Measurements from ENCODE around the gene NR2F2. TPM values are rescaled to one million over a fixed set of nuclear protein-coding genes. Genes with fewer than 3 reads are reported as not detected.

NR2F2 gene
- polyA plus RNA-seq, 1 donor from 2014 or later = 0.07 TPM

GRCh38 chr15:96325541-96326327 is 4.8 kb upstream of the NR2F2 start:
- Histone ChIP-seq H2AFZ (ENCODE audit: low read depth, low read length) (no peak overlapping the region), H3K79me2 (replicated peaks; ENCODE audit: insufficient read depth, low read length) (no peaks in the 10 kb centered on the region), H3K4me2 (ENCODE audit: low read length) (no peak overlapping the region), H3K9me3 (ENCODE audit: low read length) (no peaks in the 10 kb centered on the region), H4K20me1 (ENCODE audit: insufficient read depth) (no peaks in the 10 kb centered on the region), H3K27ac (ENCODE audit: low read length) (no peak overlapping the region), H3K9me2 (ENCODE audit: insufficient read depth, low read length) (no peaks in the 10 kb centered on the region), H3K9ac (ENCODE audit: low read length) (no peak overlapping the region), H3F3A (ENCODE audit: insufficient read depth, low read length, poor library complexity, severe bottlenecking) (no peaks in the 10 kb centered on the region), H3K27me3 (ENCODE audit: insufficient read depth, low read depth, low read length) (peaks cover 97% of the 10 kb centered on the region), H3K36me3 (ENCODE audit: insufficient read depth, low read length) (no peaks in the 10 kb centered on the region), H3K4me3 (ENCODE audit: low read length) (no peak overlapping the region)
- TF ChIP-seq POLR2AphosphoS5 (IDR thresholded peaks at IDR 0.05) (no peak), RAD21 (conservative IDR thresholded peaks at IDR 0.05) (no peak), CTCF (IDR thresholded peaks at IDR 0.05; ENCODE audit: poor library complexity, severe bottlenecking) (no peak), REST (IDR thresholded peaks at IDR 0.05; ENCODE audit: borderline replicate concordance) (no peak), TAF1 (IDR thresholded peaks at IDR 0.05; ENCODE audit: low read depth) (no peak), EZH2 (IDR thresholded peaks at IDR 0.05; ENCODE audit: borderline replicate concordance, insufficient read depth, low read length, poor library complexity, severe bottlenecking) (no peak), MXI1 (conservative IDR thresholded peaks at IDR 0.05; ENCODE audit: poor library complexity, severe bottlenecking) (no peak)

GRCh38 chr15:96326328-96327154 is 4.0 kb upstream of the NR2F2 start:
- Histone ChIP-seq H3K36me3 (ENCODE audit: insufficient read depth, low read length) (no peaks in the 10 kb centered on the region), H3K4me3 (ENCODE audit: low read length) (no peak overlapping the region), H2AFZ (ENCODE audit: low read depth, low read length) (no peak overlapping the region), H3K9me2 (ENCODE audit: insufficient read depth, low read length) (no peaks in the 10 kb centered on the region), H3K9me3 (ENCODE audit: low read length) (no peaks in the 10 kb centered on the region), H3F3A (ENCODE audit: insufficient read depth, low read length, poor library complexity, severe bottlenecking) (no peaks in the 10 kb centered on the region), H4K20me1 (ENCODE audit: insufficient read depth) (no peaks in the 10 kb centered on the region), H3K27ac (ENCODE audit: low read length) (no peak overlapping the region), H3K9ac (ENCODE audit: low read length) (no peak overlapping the region), H3K4me2 (ENCODE audit: low read length) (no peak overlapping the region), H3K27me3 (ENCODE audit: insufficient read depth, low read depth, low read length) (peaks cover 93% of the 10 kb centered on the region), H3K79me2 (replicated peaks; ENCODE audit: insufficient read depth, low read length) (no peaks in the 10 kb centered on the region)
- no peak for TF ChIP-seq CTCF (IDR thresholded peaks at IDR 0.05; ENCODE audit: poor library complexity, severe bottlenecking)
- TF ChIP-seq EP300 (conservative IDR thresholded peaks at IDR 0.05; ENCODE audit: poor library complexity, severe bottlenecking) = no peak
- no peak for TF ChIP-seq REST (IDR thresholded peaks at IDR 0.05; ENCODE audit: borderline replicate concordance)
- no peak for TF ChIP-seq TAF1 (IDR thresholded peaks at IDR 0.05; ENCODE audit: low read depth)
- no peak for TF ChIP-seq RAD21 (conservative IDR thresholded peaks at IDR 0.05)
- peak; percentile 31 for TF ChIP-seq POLR2AphosphoS5 (IDR thresholded peaks at IDR 0.05)
- TF ChIP-seq EZH2 (IDR thresholded peaks at IDR 0.05; ENCODE audit: borderline replicate concordance, insufficient read depth, low read length, poor library complexity, severe bottlenecking) = peak; percentile 80
- no peak for TF ChIP-seq SMC3 (conservative IDR thresholded peaks at IDR 0.05; ENCODE audit: poor library complexity)
- TF ChIP-seq MXI1 (conservative IDR thresholded peaks at IDR 0.05; ENCODE audit: poor library complexity, severe bottlenecking) = no peak

Measured in neural cell (in vitro differentiated cells).